Activated CD8-positive, alpha-beta T cell treated with anti-CD3 and anti-CD28 coated beads, Interleukin-2, amount 10 ng/mL, durations not matched to agents 7 days and 5 days (primary cell): ENCODE measurements around the gene ELFN1. TPM values are rescaled to one million over a fixed set of nuclear protein-coding genes. Genes with fewer than 3 reads are reported as not detected.

Experiments
- ATAC-seq: fragments of 150-1000 bp; cut with Tn5 transposase; one replicate; pipeline ENCODE4 v1.10.0; 2021; ENCODE audit warnings: moderate library complexity
- CTCF ChIA-PET: fragments of 350-600 bp; sonication (Branson Sonifier 250); formaldehyde crosslinking; loops from one replicate; lab custom pipeline; 2021; ENCODE audit warnings: antibody characterized with exemption; lab: Charles Lee
- POLR2A ChIA-PET: fragments of 350-600 bp; sonication (Branson Sonifier 250); formaldehyde crosslinking; loops from one replicate; lab custom pipeline; 2021; ENCODE audit warnings: antibody characterized with exemption; lab: Charles Lee
- DNase-seq: peaks from one replicate; pipeline ENCODE4 v3.0.0-alpha.2; 2020
- H3K27ac Mint-ChIP-seq: one replicate; pipeline ENCODE4 v1.8.0; 2021; ENCODE audit warnings: mild to moderate bottlenecking, mixed read lengths
- H3K27me3 Mint-ChIP-seq: one replicate; pipeline ENCODE4 v1.8.0; 2021; ENCODE audit warnings: low read depth, mixed read lengths
- H3K36me3 Mint-ChIP-seq: one replicate; pipeline ENCODE4 v1.8.0; 2021; ENCODE audit warnings: low read depth, mixed read lengths
- H3K4me1 Mint-ChIP-seq: one replicate; pipeline ENCODE4 v1.8.0; 2021; ENCODE audit warnings: low read depth, mixed read lengths
- H3K4me3 Mint-ChIP-seq: one replicate; pipeline ENCODE4 v1.8.0; 2021; ENCODE audit warnings: mild to moderate bottlenecking, mixed read lengths
- H3K9me3 Mint-ChIP-seq: one replicate; pipeline ENCODE4 v1.8.0; 2022; ENCODE audit warnings: mixed read lengths; ENCODE audit not compliant: insufficient read depth
- total RNA-seq, 2 experiments: library from RNA; stranded (reverse); gene quantifications; one replicate each; pipeline ENCODE4 v1.2.3, GENCODE V29; 2021

Gene ELFN1
- total RNA-seq, 2 experiments from 2014 or later, result not detected

GRCh38 chr7:1635401-1635800, 34.7 kb upstream of the ELFN1 start:
- DNase-seq (no peak), ATAC-seq (no peak)
- no peaks in the 10 kb centered on the region for H3K4me1 Mint-ChIP-seq
- H3K27me3 Mint-ChIP-seq, result peaks cover 6% of the 10 kb centered on the region
- POLR2A ChIA-PET, result no interaction called here
- no peak overlapping the region for H3K4me3 Mint-ChIP-seq
- H3K27ac Mint-ChIP-seq, result no peak overlapping the region
- H3K9me3 Mint-ChIP-seq, result peaks cover 8% of the 10 kb centered on the region
- CTCF ChIA-PET, result no interaction called here
- no peaks in the 10 kb centered on the region for H3K36me3 Mint-ChIP-seq

- H3K9me3 Mint-ChIP-seq, result peaks cover 8% of the 10 kb centered on the region
Observed at GRCh38 chr7:1637155-1637554, 32.9 kb upstream of the ELFN1 start.

GRCh38 chr7:1638215-1638661, 31.8 kb upstream of the ELFN1 start:
- ChIA-PET CTCF (no interaction called here), POLR2A (no interaction called here)
- H3K9me3 Mint-ChIP-seq, result peaks cover 8% of the 10 kb centered on the region
- no peak overlapping the region for H3K4me3 Mint-ChIP-seq
- no peaks in the 10 kb centered on the region for H3K27me3 Mint-ChIP-seq
- H3K36me3 Mint-ChIP-seq, result no peaks in the 10 kb centered on the region
- DNase-seq (no peak), ATAC-seq (no peak)
- H3K4me1 Mint-ChIP-seq, result no peaks in the 10 kb centered on the region
- no peak overlapping the region for H3K27ac Mint-ChIP-seq

More at GRCh38 chr7:1637155-1637554, 32.9 kb upstream of the ELFN1 start:
- no peak overlapping the region for H3K27ac Mint-ChIP-seq
- ChIA-PET CTCF (no interaction called here), POLR2A (no interaction called here)
- H3K27me3 Mint-ChIP-seq, result no peaks in the 10 kb centered on the region
- no peak overlapping the region for H3K4me3 Mint-ChIP-seq
- ATAC-seq (no peak), DNase-seq (no peak)
- no peaks in the 10 kb centered on the region for H3K4me1 Mint-ChIP-seq
- no peaks in the 10 kb centered on the region for H3K36me3 Mint-ChIP-seq

GRCh38 chr7:1639071-1639470, 31.0 kb upstream of the ELFN1 start:
- Mint-ChIP-seq H3K4me3 (no peak overlapping the region), H3K27me3 (no peaks in the 10 kb centered on the region), H3K36me3 (no peaks in the 10 kb centered on the region), H3K9me3 (peaks cover 8% of the 10 kb centered on the region), H3K27ac (no peak overlapping the region), H3K4me1 (no peaks in the 10 kb centered on the region)
- ATAC-seq (no peak), DNase-seq (no peak)
- ChIA-PET CTCF (no interaction called here), POLR2A (no interaction called here)

- Mint-ChIP-seq H3K27ac (no peak overlapping the region), H3K27me3 (no peaks in the 10 kb centered on the region), H3K36me3 (no peaks in the 10 kb centered on the region), H3K9me3 (peaks cover 8% of the 10 kb centered on the region), H3K4me3 (no peak overlapping the region), H3K4me1 (no peaks in the 10 kb centered on the region)
- DNase-seq, result no peak
- POLR2A ChIA-PET, result no interaction called here
- CTCF ChIA-PET, result no interaction called here
- no peak for ATAC-seq
Observed at GRCh38 chr7:1639532-1640175, 30.4 kb upstream of the ELFN1 start.

GRCh38 chr7:1640376-1641172, 29.5 kb upstream of the ELFN1 start:
- Mint-ChIP-seq H3K4me1 (no peaks in the 10 kb centered on the region), H3K36me3 (no peaks in the 10 kb centered on the region), H3K27me3 (no peaks in the 10 kb centered on the region), H3K27ac (no peak overlapping the region), H3K4me3 (no peak overlapping the region), H3K9me3 (peaks cover 5% of the 10 kb centered on the region)
- ChIA-PET POLR2A (interaction anchor here (0.6 kb wide), 1 partner anchor 467 kb away, joined by 5 read pairs; no protein-coding TSS in a partner anchor), CTCF (no interaction called here)
- ATAC-seq (no peak), DNase-seq (no peak)

- Mint-ChIP-seq H3K9me3 (no peaks in the 10 kb centered on the region), H3K36me3 (no peaks in the 10 kb centered on the region), H3K27me3 (no peaks in the 10 kb centered on the region), H3K27ac (no peak overlapping the region), H3K4me3 (no peak overlapping the region), H3K4me1 (no peaks in the 10 kb centered on the region)
- ChIA-PET POLR2A (interaction anchor here (0.6 kb wide), 1 partner anchor 466 kb away, joined by 5 read pairs; no protein-coding TSS in a partner anchor), CTCF (no interaction called here)
- DNase-seq, result no peak
- no peak for ATAC-seq
Observed at GRCh38 chr7:1641173-1641572, 28.9 kb upstream of the ELFN1 start.

- POLR2A ChIA-PET, result no interaction called here
- Mint-ChIP-seq H3K27me3 (no peaks in the 10 kb centered on the region), H3K4me1 (no peaks in the 10 kb centered on the region), H3K36me3 (no peaks in the 10 kb centered on the region), H3K27ac (no peak overlapping the region), H3K4me3 (no peak overlapping the region), H3K9me3 (no peaks in the 10 kb centered on the region)
- DNase-seq (no peak), ATAC-seq (no peak)
- CTCF ChIA-PET, result no interaction called here
Observed at GRCh38 chr7:1641661-1642260, 28.3 kb upstream of the ELFN1 start.

GRCh38 chr7:1642291-1642731, 27.8 kb upstream of the ELFN1 start:
- Mint-ChIP-seq H3K9me3 (no peaks in the 10 kb centered on the region), H3K27me3 (no peaks in the 10 kb centered on the region), H3K4me3 (no peak overlapping the region), H3K36me3 (no peaks in the 10 kb centered on the region), H3K4me1 (no peaks in the 10 kb centered on the region), H3K27ac (no peak overlapping the region)
- DNase-seq, result no peak
- ChIA-PET POLR2A (no interaction called here), CTCF (no interaction called here)
- ATAC-seq, result no peak

- no peaks in the 10 kb centered on the region for H3K36me3 Mint-ChIP-seq
Observed at GRCh38 chr7:1643270-1644092, 26.6 kb upstream of the ELFN1 start.

GRCh38 chr7:1644341-1645070, 25.6 kb upstream of the ELFN1 start:
- ChIA-PET POLR2A (no interaction called here), CTCF (no interaction called here)
- DNase-seq, result no peak
- Mint-ChIP-seq H3K27me3 (no peaks in the 10 kb centered on the region), H3K4me1 (no peaks in the 10 kb centered on the region), H3K9me3 (no peaks in the 10 kb centered on the region), H3K4me3 (no peak overlapping the region), H3K27ac (no peak overlapping the region), H3K36me3 (no peaks in the 10 kb centered on the region)
- ATAC-seq, result no peak

More at GRCh38 chr7:1643270-1644092, 26.6 kb upstream of the ELFN1 start:
- POLR2A ChIA-PET, result no interaction called here
- Mint-ChIP-seq H3K9me3 (no peaks in the 10 kb centered on the region), H3K4me3 (no peak overlapping the region), H3K27me3 (no peaks in the 10 kb centered on the region), H3K4me1 (no peaks in the 10 kb centered on the region), H3K27ac (no peak overlapping the region)
- ATAC-seq (no peak), DNase-seq (no peak)
- CTCF ChIA-PET, result no interaction called here
